ENCODE results near the gene KRTAP5-9. TPM values are rescaled to one million over a fixed set of nuclear protein-coding genes. Genes with fewer than 3 reads are reported as not detected.
"Not testable (repeated sequence)": the region's sequence is repeated elsewhere in the genome, so short reads cannot be mapped to it uniquely, and the experiment has no call there.

The KRTAP5-9 gene
- total and polyA plus RNA-seq, 2 donors (not counting 3 experiments of a cell fraction or from before 2014, with no cell fraction given) = 0.28 TPM; not detected in 1

- DNase-seq (ENCODE audit: low read depth, low spot score) (no peak), FAIRE-seq (no peak)
- BruUV-seq (replicated peaks) = no TSS peak
- H2AFZ ChIP-seq (ENCODE audit: low read depth, low read length) = no peak overlapping the region
- no peaks in the 10 kb centered on the region for H3K9me1 ChIP-seq (replicated peaks; ENCODE audit: control insufficient read depth, extremely low read depth, insufficient read depth, low read length)
- H3K9ac ChIP-seq (replicated peaks; ENCODE audit: extremely low read depth, insufficient read depth, low read length) = no peak overlapping the region
- H3K27me3 ChIP-seq (ENCODE audit: control insufficient read depth in 2 of 2, insufficient read depth in 2 of 2, low read length in 2 of 2) = no peaks in the 10 kb centered on the region
- no peaks in the 10 kb centered on the region for H3K79me2 ChIP-seq (ENCODE audit: control insufficient read depth, insufficient read depth, low read length)
- H3K4me1 ChIP-seq (ENCODE audit: control insufficient read depth, extremely low read depth, insufficient read depth, low read length) = no peaks in the 10 kb centered on the region
- ChIA-PET CTCF (interaction anchor here (1.0 to 1.4 kb wide), 2 partner anchors 10 to 48 kb away, joined by 4 read pairs; no protein-coding TSS in a partner anchor), POLR2A (no interaction called here)
- dilution Hi-C loops (cut with MboI; ENCODE audit: extremely low pct_ligation_motif_present, low sequenced_read_pairs) = no loop called here
- no peak for TF ChIP-seq MYC (IDR thresholded peaks at IDR 0.05; ENCODE audit: low read depth, low read length)
- TF ChIP-seq POLR2AphosphoS5 (IDR thresholded peaks at IDR 0.05; ENCODE audit: insufficient read depth, low read depth, low read length) = no peak
- no peak for TF ChIP-seq EZH2 (IDR thresholded peaks at IDR 0.05; ENCODE audit: borderline replicate concordance, low read depth, low read length, severe bottlenecking)
- no peak for TF ChIP-seq CTCF (IDR thresholded peaks at IDR 0.05; ENCODE audit: extremely low read depth in 1 of 2, insufficient read depth in 1 of 2, low read depth in 1 of 2, low read length in 2 of 2)
- TF ChIP-seq GATA2 (IDR thresholded peaks at IDR 0.05; ENCODE audit: insufficient read depth, insufficient read length, low read depth, low read length) = no peak
- TF ChIP-seq FOS (IDR thresholded peaks at IDR 0.05; ENCODE audit: borderline replicate concordance, insufficient read depth, low read length) = no peak
- TF ChIP-seq MAX (IDR thresholded peaks at IDR 0.05; ENCODE audit: insufficient read depth, insufficient read length) = no peak
- TF ChIP-seq POLR2A (IDR thresholded peaks at IDR 0.05; ENCODE audit: low read depth, low read length) = no peak
- TF ChIP-seq JUN (IDR thresholded peaks at IDR 0.05; ENCODE audit: borderline replicate concordance, insufficient read depth, insufficient read length, low read depth) = no peak
- H3K9me3 ChIP-seq (replicated peaks; ENCODE audit: control insufficient read depth, insufficient read depth, low read length) = no peaks in the 10 kb centered on the region
- H3K27ac ChIP-seq (ENCODE audit: insufficient read depth, low read depth, low read length) = no peak overlapping the region
- no peaks in the 10 kb centered on the region for H4K20me1 ChIP-seq (replicated peaks; ENCODE audit: control insufficient read depth, extremely low read depth, insufficient read depth, low read length)
- no peak overlapping the region for H3K4me2 ChIP-seq (ENCODE audit: insufficient read depth, low read length)
- no peaks in the 10 kb centered on the region for H3K36me3 ChIP-seq (ENCODE audit: control insufficient read depth in 2 of 2, extremely low read depth in 1 of 2, insufficient read depth in 2 of 2, low read length in 2 of 2)
- intact Hi-C loops (cut with micrococcal nuclease) = no loop called here
- no peak overlapping the region for H3K4me3 ChIP-seq (replicated peaks in 1 of 3; ENCODE audit: insufficient read depth in 1 of 3, low read depth in 1 of 3, low read length in 3 of 3)
These were observed 16.1 kb upstream of the KRTAP5-9 start for GRCh38 chr11:71532036-71532610.

GRCh38 chr11:71534711-71535608, 13.3 kb upstream of the KRTAP5-9 start:
- H3K4me1 ChIP-seq (ENCODE audit: control insufficient read depth, extremely low read depth, insufficient read depth, low read length); H3K27ac ChIP-seq (ENCODE audit: insufficient read depth, low read depth, low read length); POLR2A ChIA-PET; H3K4me2 ChIP-seq (ENCODE audit: insufficient read depth, low read length); dilution Hi-C loops (cut with MboI; ENCODE audit: extremely low pct_ligation_motif_present, low sequenced_read_pairs); H3K79me2 ChIP-seq (ENCODE audit: control insufficient read depth, insufficient read depth, low read length); FAIRE-seq; H3K4me3 ChIP-seq (replicated peaks in 1 of 3; ENCODE audit: insufficient read depth in 1 of 3, low read depth in 1 of 3, low read length in 3 of 3); H3K27me3 ChIP-seq (ENCODE audit: control insufficient read depth in 2 of 2, insufficient read depth in 2 of 2, low read length in 2 of 2); BruUV-seq (replicated peaks); H3K9me3 ChIP-seq (replicated peaks; ENCODE audit: control insufficient read depth, insufficient read depth, low read length); H4K20me1 ChIP-seq (replicated peaks; ENCODE audit: control insufficient read depth, extremely low read depth, insufficient read depth, low read length); H2AFZ ChIP-seq (ENCODE audit: low read depth, low read length); H3K36me3 ChIP-seq (ENCODE audit: control insufficient read depth in 2 of 2, extremely low read depth in 1 of 2, insufficient read depth in 2 of 2, low read length in 2 of 2); intact Hi-C loops (cut with micrococcal nuclease); H3K9me1 ChIP-seq (replicated peaks; ENCODE audit: control insufficient read depth, extremely low read depth, insufficient read depth, low read length); H3K9ac ChIP-seq (replicated peaks; ENCODE audit: extremely low read depth, insufficient read depth, low read length); DNase-seq (ENCODE audit: low read depth, low spot score): not testable (repeated sequence)
- CTCF ChIA-PET = interaction anchor here (0.9 kb wide), 1 partner anchor 45 kb away, joined by 3 read pairs; no protein-coding TSS in a partner anchor
